Bronchial epithelial cell (primary cell): Measurements from ENCODE around the gene RFC5. TPM values are rescaled to one million over a fixed set of nuclear protein-coding genes. Genes with fewer than 3 reads are reported as not detected.

Experiments
- DNase-seq: peaks from one replicate; pipeline ENCODE4 v3.0.0-alpha.2; 2010; ENCODE audit warnings: low read depth
- FAIRE-seq: peaks from 2 replicates; lab custom pipeline; 2011; peaks lifted over from hg19 to GRCh38; lab: Jason Lieb, UNC
- H3K27me3 ChIP-seq: 2 replicates; pipeline ENCODE4 v1.5.1; 2011; ENCODE audit warnings: low read length; ENCODE audit not compliant: control insufficient read depth, insufficient read depth
- H3K36me3 ChIP-seq: 2 replicates; pipeline ENCODE4 v1.5.1; 2011; ENCODE audit warnings: low read length; ENCODE audit not compliant: control insufficient read depth, insufficient read depth
- H3K4me3 ChIP-seq: 2 replicates; pipeline ENCODE4 v1.5.1; 2011; ENCODE audit warnings: mild to moderate bottlenecking, low read depth, low read length, control low read depth
- total RNA-seq: library from RNA; depleted of rRNA; stranded (reverse); fragments of >200 nt; gene quantifications from 2 replicates; pipeline ENCODE4 v1.2.1, GENCODE V29; 2014
- TF ChIP-seq, protein P1 (sequence below): IDR thresholded peaks from 2 replicates; pipeline ENCODE4 v1.5.1; 2011; ENCODE audit warnings: mild to moderate bottlenecking, moderate library complexity, low read length, control low read depth, inconsistent platforms; ENCODE audit not compliant: insufficient read depth, severe bottlenecking

RFC5 gene
- total RNA-seq, 1 donor from 2014 or later: 6.1 TPM

DNA sequence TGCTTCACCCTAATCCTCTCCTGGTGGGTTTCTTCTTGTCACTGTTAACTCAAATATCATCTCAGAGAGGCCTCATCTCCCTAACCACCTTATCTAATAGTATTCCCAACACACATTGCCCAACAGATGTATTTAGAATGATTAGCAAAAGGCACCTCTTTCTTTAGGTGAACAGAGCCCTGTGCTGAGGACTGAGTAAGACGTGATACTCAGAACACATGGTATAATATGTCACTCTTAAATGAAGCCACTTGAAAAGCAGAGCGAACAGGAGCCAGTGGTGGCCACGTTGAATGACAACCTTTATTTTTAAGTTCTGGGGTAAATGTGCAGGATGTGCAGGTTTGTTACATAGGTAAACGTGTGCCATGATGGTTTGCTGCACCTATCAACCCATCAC lies 46.2 kb upstream of the RFC5 start:
- Histone ChIP-seq H3K36me3 (no peaks in the 10 kb centered on the region), H3K4me3 (no peak overlapping the region), H3K27me3 (peaks cover 13% of the 10 kb centered on the region)
- TF ChIP-seq, protein P1, sequence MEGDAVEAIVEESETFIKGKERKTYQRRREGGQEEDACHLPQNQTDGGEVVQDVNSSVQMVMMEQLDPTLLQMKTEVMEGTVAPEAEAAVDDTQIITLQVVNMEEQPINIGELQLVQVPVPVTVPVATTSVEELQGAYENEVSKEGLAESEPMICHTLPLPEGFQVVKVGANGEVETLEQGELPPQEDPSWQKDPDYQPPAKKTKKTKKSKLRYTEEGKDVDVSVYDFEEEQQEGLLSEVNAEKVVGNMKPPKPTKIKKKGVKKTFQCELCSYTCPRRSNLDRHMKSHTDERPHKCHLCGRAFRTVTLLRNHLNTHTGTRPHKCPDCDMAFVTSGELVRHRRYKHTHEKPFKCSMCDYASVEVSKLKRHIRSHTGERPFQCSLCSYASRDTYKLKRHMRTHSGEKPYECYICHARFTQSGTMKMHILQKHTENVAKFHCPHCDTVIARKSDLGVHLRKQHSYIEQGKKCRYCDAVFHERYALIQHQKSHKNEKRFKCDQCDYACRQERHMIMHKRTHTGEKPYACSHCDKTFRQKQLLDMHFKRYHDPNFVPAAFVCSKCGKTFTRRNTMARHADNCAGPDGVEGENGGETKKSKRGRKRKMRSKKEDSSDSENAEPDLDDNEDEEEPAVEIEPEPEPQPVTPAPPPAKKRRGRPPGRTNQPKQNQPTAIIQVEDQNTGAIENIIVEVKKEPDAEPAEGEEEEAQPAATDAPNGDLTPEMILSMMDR: no peak
- no peak for FAIRE-seq
- DNase-seq: no peak

DNA sequence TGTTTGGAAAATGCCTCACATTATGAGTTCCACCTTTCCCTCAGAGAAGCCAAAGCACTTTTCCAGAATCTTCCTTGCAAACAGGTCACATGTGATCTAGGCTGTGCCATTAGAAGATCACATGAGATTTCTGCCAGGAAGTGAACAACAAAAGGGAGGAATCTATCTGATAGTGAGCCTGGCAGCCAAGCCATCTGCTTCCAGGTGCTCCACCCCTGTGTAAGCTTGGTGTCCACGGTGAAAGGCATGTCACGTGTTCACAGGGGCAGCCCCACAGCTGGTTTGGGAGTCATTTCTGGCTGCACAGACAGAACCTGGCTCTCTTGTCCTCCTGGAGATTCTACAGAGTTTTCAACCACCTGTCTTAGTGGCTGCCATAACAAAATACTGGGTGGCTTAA lies 44.2 kb upstream of the RFC5 start:
- DNase-seq (no peak), FAIRE-seq (no peak)
- Histone ChIP-seq H3K36me3 (no peaks in the 10 kb centered on the region), H3K4me3 (no peak overlapping the region), H3K27me3 (peaks cover 7% of the 10 kb centered on the region)
- TF ChIP-seq, protein P1: no peak

DNA sequence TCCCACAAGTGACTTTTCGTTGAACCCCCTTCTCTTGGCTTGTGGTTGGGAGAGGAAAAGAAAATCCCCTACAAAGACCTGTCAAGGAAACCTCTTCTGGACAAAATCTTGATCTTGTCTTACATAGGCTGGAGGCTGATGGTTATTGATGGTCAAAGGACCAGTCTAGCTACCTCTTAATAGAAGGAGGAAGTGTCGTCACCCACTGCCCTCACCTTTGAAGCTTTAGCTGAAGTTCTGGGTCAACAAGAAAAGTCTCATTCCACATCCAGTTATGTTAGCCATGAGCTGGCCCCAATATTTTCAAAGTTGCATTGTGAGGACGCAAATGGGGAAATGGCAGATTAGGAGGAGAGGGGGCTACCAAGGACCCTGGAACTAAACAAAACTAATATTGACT lies 41.5 kb upstream of the RFC5 start:
- DNase-seq (no peak), FAIRE-seq (no peak)
- H3K27me3 ChIP-seq: no peaks in the 10 kb centered on the region
- no peak overlapping the region for H3K4me3 ChIP-seq
- H3K36me3 ChIP-seq: no peaks in the 10 kb centered on the region
- TF ChIP-seq, protein P1: no peak

DNA sequence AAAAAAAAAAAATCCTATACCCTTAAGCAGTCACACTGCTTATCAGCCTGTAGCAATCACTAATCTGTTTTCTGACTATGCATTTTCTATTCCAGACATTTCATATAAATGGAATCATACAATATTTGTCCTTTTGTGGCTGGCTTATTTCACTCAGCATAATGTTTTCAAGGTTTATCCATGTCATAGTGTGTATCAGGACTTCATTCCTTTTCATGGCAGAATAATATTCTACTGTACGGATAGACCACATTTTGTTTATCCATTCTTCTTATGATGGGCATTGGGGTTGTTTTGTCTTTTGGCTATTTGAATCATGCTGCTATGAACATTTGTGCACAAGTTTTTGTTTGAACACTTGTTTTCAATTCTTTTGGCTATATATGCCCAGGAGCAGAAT lies 39.1 kb upstream of the RFC5 start:
- H3K36me3 ChIP-seq: no peaks in the 10 kb centered on the region
- no peak for FAIRE-seq

DNA sequence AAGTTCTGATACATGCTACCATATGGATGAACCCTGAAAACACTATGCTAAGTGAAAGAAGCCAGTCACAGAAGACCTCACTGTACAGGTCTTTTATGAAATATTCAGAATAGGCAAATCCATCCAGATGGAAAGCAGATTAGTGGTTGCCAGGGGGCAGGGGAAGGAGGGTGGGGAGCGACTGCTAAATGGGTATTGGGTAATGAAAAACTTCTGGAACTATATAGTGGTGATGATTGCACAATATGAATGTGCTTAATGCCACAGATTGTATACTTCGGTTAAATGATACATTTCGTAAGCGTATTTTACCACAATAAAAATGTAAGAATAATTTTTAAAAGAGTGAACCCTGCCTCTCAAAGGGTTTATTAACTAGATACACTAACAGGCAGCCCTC lies 35.9 kb upstream of the RFC5 start:
- H3K36me3 ChIP-seq: no peaks in the 10 kb centered on the region
- no peak for DNase-seq
- TF ChIP-seq, protein P1: no peak
- H3K4me3 ChIP-seq: no peak overlapping the region
- no peak for FAIRE-seq
- no peaks in the 10 kb centered on the region for H3K27me3 ChIP-seq

More for the DNA sequence above, 39.1 kb upstream of the RFC5 start:
- no peak for DNase-seq
- H3K27me3 ChIP-seq: no peaks in the 10 kb centered on the region
- TF ChIP-seq, protein P1: no peak
- no peak overlapping the region for H3K4me3 ChIP-seq

DNA sequence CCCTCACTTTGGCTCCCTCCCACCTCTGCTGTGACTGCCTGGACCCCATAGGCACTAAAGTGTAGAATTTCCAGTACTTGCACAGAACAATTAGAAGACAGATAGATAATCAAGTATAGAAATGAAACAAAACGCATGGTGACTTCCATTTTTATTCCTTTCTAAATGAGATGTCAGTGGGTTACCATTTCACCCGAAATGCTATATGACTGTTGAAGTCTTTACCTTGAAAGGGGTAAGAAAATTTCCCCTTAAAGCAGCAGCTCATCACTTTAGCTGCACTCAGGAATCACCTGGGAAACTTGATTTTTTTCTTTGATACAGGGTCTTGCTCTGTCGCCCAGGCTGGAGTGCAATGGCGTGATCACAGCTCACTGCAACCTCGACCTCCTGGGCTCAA lies 35.2 kb upstream of the RFC5 start:
- DNase-seq: no peak
- TF ChIP-seq, protein P1: no peak
- Histone ChIP-seq H3K27me3 (no peaks in the 10 kb centered on the region), H3K36me3 (no peaks in the 10 kb centered on the region), H3K4me3 (no peak overlapping the region)
- no peak for FAIRE-seq
